Osteocyte (in vitro differentiated cells): ENCODE measurements around the gene MLLT6. TPM values are rescaled to one million over a fixed set of nuclear protein-coding genes. Genes with fewer than 3 reads are reported as not detected.

Experiments
- DNase-seq: peaks from one replicate; pipeline ENCODE4 v3.0.0; 2021; ENCODE audit warnings: mixed read lengths; ENCODE audit not compliant: unreplicated experiment; ENCODE audit errors: extremely low spot score
- H3K27ac Mint-ChIP-seq: one replicate; pipeline ENCODE4 v1.8.0; 2021; ENCODE audit warnings: mild to moderate bottlenecking, mixed read lengths; ENCODE audit not compliant: unreplicated experiment
- H3K27me3 Mint-ChIP-seq: one replicate; pipeline ENCODE4 v1.8.0; 2021; ENCODE audit warnings: mixed read lengths; ENCODE audit not compliant: unreplicated experiment
- H3K36me3 Mint-ChIP-seq: one replicate; pipeline ENCODE4 v1.8.0; 2021; ENCODE audit warnings: mixed read lengths; ENCODE audit not compliant: unreplicated experiment
- H3K4me1 Mint-ChIP-seq: one replicate; pipeline ENCODE4 v1.8.0; 2021; ENCODE audit warnings: mixed read lengths; ENCODE audit not compliant: unreplicated experiment
- H3K4me3 Mint-ChIP-seq: one replicate; pipeline ENCODE4 v1.8.0; 2021; ENCODE audit warnings: mild to moderate bottlenecking, moderate library complexity, mixed read lengths; ENCODE audit not compliant: unreplicated experiment
- H3K9me3 Mint-ChIP-seq: one replicate; pipeline ENCODE4 v1.8.0; 2021; ENCODE audit warnings: mixed read lengths; ENCODE audit not compliant: unreplicated experiment
- CTCF ChIP-seq: fragments of 200-600 bp; sonication (generic); IDR thresholded peaks from 2 replicates; pipeline ENCODE4 v1.5.0; 2021; ENCODE audit warnings: antibody characterized with exemption, mild to moderate bottlenecking, moderate library complexity
- long read RNA-seq: library from polyadenylated mRNA; unstranded; transcript quantifications from one replicate; pipeline ENCODE4 v2.0.0, GENCODE V29; 2021
- total RNA-seq: library from RNA; stranded (reverse); gene quantifications from 2 replicates; pipeline ENCODE4 v1.2.1, GENCODE V29; 2021

MLLT6 gene
- 96.1 and 107 TPM in 2 replicates for total RNA-seq
- long read RNA-seq, partial matches to known transcripts = 0 of 7 reads
- long read RNA-seq, other reads (novel, unspliced or antisense) = 7 of 7 reads

GRCh38 chr17:38704606-38705522 is at the start of gene MLLT6:
MLLT6 (plus strand) TSS chr17:38705273; CDS start chr17:38705633, 360 bp downstream.
- no peak for TF ChIP-seq CTCF
- peaks cover 11% of the 10 kb centered on the region for H3K36me3 Mint-ChIP-seq
- DNase-seq = peak; percentile 89
- H3K4me3 Mint-ChIP-seq = peak within 1 kb of the TSS; percentile 88
- H3K4me1 Mint-ChIP-seq = peaks cover 54% of the 10 kb centered on the region
- H3K9me3 Mint-ChIP-seq = no peaks in the 10 kb centered on the region
- H3K27me3 Mint-ChIP-seq = no peaks in the 10 kb centered on the region
- peak within 1 kb of the TSS; percentile 95 for H3K27ac Mint-ChIP-seq

- Mint-ChIP-seq H3K4me1 (peaks cover 16% of the 10 kb centered on the region), H3K27ac (no peak overlapping the region), H3K9me3 (no peaks in the 10 kb centered on the region), H3K36me3 (no peaks in the 10 kb centered on the region), H3K4me3 (no peak overlapping the region), H3K27me3 (peaks cover 35% of the 10 kb centered on the region)
- TF ChIP-seq CTCF = no peak
- DNase-seq = no peak
These were observed 47.9 kb upstream of the MLLT6 start for GRCh38 chr17:38656959-38657823.

- no peak for DNase-seq
- Mint-ChIP-seq H3K36me3 (no peaks in the 10 kb centered on the region), H3K27me3 (peaks cover 35% of the 10 kb centered on the region), H3K4me3 (no peak overlapping the region), H3K9me3 (no peaks in the 10 kb centered on the region), H3K4me1 (peaks cover 16% of the 10 kb centered on the region), H3K27ac (no peak overlapping the region)
- no peak for TF ChIP-seq CTCF
These were observed 47.0 kb upstream of the MLLT6 start for GRCh38 chr17:38657824-38658740.

- no peaks in the 10 kb centered on the region for H3K36me3 Mint-ChIP-seq
- no peak for DNase-seq
- peaks cover 27% of the 10 kb centered on the region for H3K27me3 Mint-ChIP-seq
- H3K27ac Mint-ChIP-seq = no peak overlapping the region
- H3K9me3 Mint-ChIP-seq = no peaks in the 10 kb centered on the region
- no peak overlapping the region for H3K4me3 Mint-ChIP-seq
- no peak for TF ChIP-seq CTCF
- H3K4me1 Mint-ChIP-seq = peaks cover 16% of the 10 kb centered on the region
These were observed 46.2 kb upstream of the MLLT6 start for GRCh38 chr17:38658741-38659345.
